B cell (primary cell): ENCODE results near the gene ACTR5. TPM values are rescaled to one million over a fixed set of nuclear protein-coding genes. Genes with fewer than 3 reads are reported as not detected.

ENCODE experiments used
- ATAC-seq: fragments of 200-7000 bp; cut with Tn5 transposase; one replicate; pipeline ENCODE4 v1.10.0; 2021; ENCODE audit warnings: low read depth, mild to moderate bottlenecking, moderate number of reproducible peaks, moderate library complexity
- CTCF ChIA-PET: fragments of 350-600 bp; sonication (Branson Sonifier 250); formaldehyde crosslinking; loops from one replicate; lab custom pipeline; 2021; ENCODE audit warnings: antibody characterized with exemption, inconsistent platforms; lab: Charles Lee
- POLR2A ChIA-PET: fragments of 350-600 bp; sonication (Branson Sonifier 250); formaldehyde crosslinking; loops from one replicate; lab custom pipeline; 2021; ENCODE audit warnings: antibody characterized with exemption; lab: Charles Lee
- DNase-seq: peaks from one replicate; pipeline ENCODE4 v3.0.0; 2013
- H2AFZ ChIP-seq: 2 replicates; pipeline ENCODE4 v1.6.1; 2012; ENCODE audit warnings: mild to moderate bottlenecking, low read depth, low read length; ENCODE audit not compliant: insufficient read depth, poor library complexity, severe bottlenecking
- H3K27ac ChIP-seq, 2 donors: 1 replicate in 1 of 2; 2 replicates in 1 of 2; pipeline ENCODE4 v1.5.1; 2012 to 2013; ENCODE audit warnings: low read length in 2 of 2, mild to moderate bottlenecking in 2 of 2, moderate library complexity in 1 of 2
- H3K27me3 ChIP-seq, 4 experiments: fragments of 200-600 bp in 1 of 4; sonication (generic) in 1 of 4; replicated peaks in 1 of 4; 1 replicate in 2 of 4; 2 replicates in 2 of 4; pipeline versions ENCODE4 v1.6.1 to v1.7.0; 2013 to 2016; ENCODE audit warnings: low read length in 3 of 4, mild to moderate bottlenecking in 2 of 4, mixed read lengths in 1 of 4, moderate library complexity in 1 of 4; ENCODE audit not compliant: insufficient read depth in 4 of 4, control insufficient read depth in 3 of 4; ENCODE audit errors: control extremely low read depth in 1 of 4
- H3K36me3 ChIP-seq, 2 experiments: replicated peaks in 1 of 2; 1 replicate in 1 of 2; 2 replicates in 1 of 2; pipeline versions ENCODE4 v1.6.1 to v1.7.1; 2013; ENCODE audit warnings: low read length in 1 of 2; ENCODE audit not compliant: insufficient read depth in 2 of 2, control insufficient read depth in 1 of 2; ENCODE audit errors: control extremely low read depth in 1 of 2, extremely low read depth in 1 of 2
- H3K4me1 ChIP-seq, 2 donors: fragments of 200-600 bp in 1 of 2; sonication (generic) in 1 of 2; 1 replicate in 1 of 2; 2 replicates in 1 of 2; pipeline versions ENCODE4 v1.5.1 to v1.6.1; 2013 to 2017; ENCODE audit warnings: low read length in 2 of 2; ENCODE audit not compliant: control insufficient read depth in 2 of 2, insufficient read depth in 2 of 2
- H3K4me2 ChIP-seq: replicated peaks from 2 replicates; pipeline ENCODE3; 2012; ENCODE audit warnings: mild to moderate bottlenecking, low read depth, low read length; ENCODE audit not compliant: poor library complexity, severe bottlenecking
- H3K4me3 ChIP-seq, 5 experiments: fragments of 200-600 bp in 1 of 5; sonication (generic) in 1 of 5; 1 replicate in 3 of 5; 2 replicates in 2 of 5; pipeline versions ENCODE4 v1.5.1 to v1.7.0; 2011 to 2016; ENCODE audit warnings: low read length in 4 of 5, mild to moderate bottlenecking in 4 of 5, low read depth in 2 of 5, control low read depth in 1 of 5, moderate library complexity in 1 of 5; ENCODE audit not compliant: insufficient read depth in 1 of 5; ENCODE audit errors: control extremely low read depth in 1 of 5, extremely low read depth in 1 of 5
- H3K79me2 ChIP-seq: fragments of 200-600 bp; sonication (generic); one replicate; pipeline ENCODE4 v1.6.0; 2016; ENCODE audit warnings: low read length; ENCODE audit not compliant: control insufficient read depth, insufficient read depth
- H3K9ac ChIP-seq: fragments of 200-600 bp; sonication (generic); 2 replicates; pipeline ENCODE4 v1.6.1; 2017; ENCODE audit warnings: mild to moderate bottlenecking, low read length, moderate library complexity
- H3K9me3 ChIP-seq, 3 donors: one replicate each; pipeline versions ENCODE4 v1.6.1 to v1.7.1; 2013; ENCODE audit warnings: low read length in 2 of 3; ENCODE audit not compliant: control insufficient read depth in 2 of 3, insufficient read depth in 1 of 3; ENCODE audit errors: control extremely low read depth in 1 of 3
- H4K20me1 ChIP-seq: 2 replicates; pipeline ENCODE4 v1.6.0; 2012; ENCODE audit warnings: mild to moderate bottlenecking, low read length; ENCODE audit not compliant: insufficient read depth, control insufficient read depth, poor library complexity, severe bottlenecking
- H3K27ac Mint-ChIP-seq: one replicate; pipeline ENCODE4 v1.8.0; 2021; ENCODE audit warnings: mixed read lengths
- H3K27me3 Mint-ChIP-seq: one replicate; pipeline ENCODE4 v1.8.0; 2021; ENCODE audit warnings: mixed read lengths
- H3K4me1 Mint-ChIP-seq: one replicate; pipeline ENCODE4 v1.8.0; 2021; ENCODE audit warnings: mixed read lengths
- H3K4me3 Mint-ChIP-seq: one replicate; pipeline ENCODE4 v1.8.0; 2021; ENCODE audit warnings: mixed read lengths
- H3K9me3 Mint-ChIP-seq: one replicate; pipeline ENCODE4 v1.8.0; 2022; ENCODE audit warnings: mixed read lengths; ENCODE audit not compliant: insufficient read depth
- CTCF ChIP-seq: fragments of 200-600 bp; IDR thresholded peaks from one replicate; pipeline ENCODE4 v1.8.0; 2022; ENCODE audit warnings: antibody characterized with exemption, mild to moderate bottlenecking
- EZH2 ChIP-seq: IDR thresholded peaks from 2 replicates; pipeline ENCODE4 v1.6.1; 2012; ENCODE audit warnings: borderline replicate concordance, low read depth, mild to moderate bottlenecking, moderate library complexity, low read length; ENCODE audit not compliant: insufficient read depth, poor library complexity, severe bottlenecking
- WGBS: methylation state at CpG from one replicate; pipeline ENCODE4 v1.1.5; 2013; ENCODE audit warnings: missing lambda C conversion rate; ENCODE audit not compliant: insufficient coverage; 5-methylcytosine and 5-hydroxymethylcytosine counted together
- intact Hi-C: fragments of 100-400 bp; cut with micrococcal nuclease; formaldehyde crosslinking; loops from one replicate; pipeline ENCODE4 v1.10.0; 2022
- polyA plus RNA-seq: library from polyadenylated mRNA; depleted of rRNA; stranded (reverse); fragments of >200 nt; gene quantifications from 2 replicates; pipeline ENCODE4 v1.2.3, GENCODE V29; 2012
- total RNA-seq, 2 donors: library from RNA; stranded (reverse); fragments of 120-200 nt in 1 of 2; gene quantifications; 1 replicate in 1 of 2; 2 replicates in 1 of 2; pipeline versions ENCODE4 v1.2.3 to v1.2.4, GENCODE V29; 2013 to 2022

Gene ACTR5
- total and polyA plus RNA-seq, 2 donors (not counting 1 experiment from before 2014, with no cell fraction given) = 15.4 to 18.0 TPM

DNA sequence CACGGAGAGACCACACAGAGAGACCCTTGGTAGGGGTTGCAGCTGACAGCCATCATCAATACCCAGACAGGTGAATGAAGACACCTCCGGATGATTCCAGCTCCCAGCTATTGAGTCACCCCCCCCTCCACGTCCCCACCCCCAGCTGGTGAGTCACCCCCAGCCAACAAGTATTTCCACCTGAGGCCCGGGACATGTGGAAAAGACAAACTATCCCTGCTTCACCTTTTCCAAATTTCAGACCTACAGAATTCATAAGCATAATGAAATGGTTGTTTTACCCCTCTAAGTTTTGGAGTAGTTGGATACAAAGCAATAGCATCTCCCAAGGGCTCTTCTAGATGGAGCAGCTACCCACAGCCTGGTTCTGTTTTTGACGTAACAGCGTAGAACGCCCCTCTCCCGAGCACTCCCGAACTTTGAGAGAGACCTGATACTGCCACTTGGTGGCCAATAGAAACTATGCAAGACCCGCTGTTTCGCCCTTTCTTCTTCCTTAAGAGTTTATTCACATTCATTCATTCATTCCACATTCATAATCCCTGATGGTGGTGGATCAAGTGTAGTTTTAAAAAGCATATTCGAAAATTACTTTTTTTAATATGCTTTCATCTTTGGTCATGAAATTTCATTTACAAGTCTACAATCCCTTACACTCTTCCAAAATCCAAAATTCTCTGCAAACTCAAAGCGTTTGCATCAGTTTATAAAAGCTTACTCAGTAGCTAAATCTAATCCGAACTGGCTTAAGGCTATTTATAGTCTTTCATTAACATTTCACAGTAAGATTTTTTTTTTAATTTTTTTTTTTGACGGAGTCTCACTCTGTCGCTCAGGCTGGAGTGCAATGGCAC is 42.2 kb downstream of the ACTR5 start:
- intact Hi-C loops = loop anchor here (2.0 kb wide), 1 partner anchor 14 kb away; the partner anchor contains the start of gene PPP1R16B
- peak; percentile 65 for ATAC-seq
- 47% methylated on average over 7 of the region's 16 CpGs for WGBS
- CTCF ChIA-PET = interaction anchor here (0.7 to 3.1 kb wide), 26 partner anchors 9 to 260 kb away, joined by 3 to 20 read pairs (median 4); partner anchors contain the start of genes ACTR5 and PPP1R16B
- H3K4me2 ChIP-seq = peak overlapping the region; percentile 55
- H3K27me3 ChIP-seq = no peaks in the 10 kb centered on the region
- H3K27ac ChIP-seq = no peak overlapping the region
- H3K4me1 ChIP-seq = peaks cover 3 to 4% of the 10 kb centered on the region in 2 donors
- POLR2A ChIA-PET = interaction anchor here (0.5 kb wide), 1 partner anchor 155 kb away, joined by 3 read pairs; no protein-coding TSS in a partner anchor
- H3K9me3 ChIP-seq = no peaks in the 10 kb centered on the region
- Mint-ChIP-seq H3K27me3 (no peaks in the 10 kb centered on the region), H3K4me1 (peaks cover 3% of the 10 kb centered on the region), H3K4me3 (peak overlapping the region; percentile 50), H3K9me3 (no peaks in the 10 kb centered on the region), H3K27ac (peak overlapping the region; percentile 29)
- H3K4me3 ChIP-seq = no peak overlapping the region
- H3K79me2 ChIP-seq = no peaks in the 10 kb centered on the region
- H3K9ac ChIP-seq = no peak overlapping the region
- no peaks in the 10 kb centered on the region for H3K36me3 ChIP-seq
- peak; percentile 70 for DNase-seq
- peak; percentile 75 for TF ChIP-seq CTCF
- TF ChIP-seq EZH2 = no peak
- peak overlapping the region; percentile 60 for H2AFZ ChIP-seq
- H4K20me1 ChIP-seq = no peaks in the 10 kb centered on the region

- 97% methylated on average over 3 of the region's 3 CpGs for WGBS
- Histone ChIP-seq H3K4me1 (peaks cover 3 to 4% of the 10 kb centered on the region in 2 donors), H3K27me3 (no peaks in the 10 kb centered on the region), H3K9me3 (no peaks in the 10 kb centered on the region), H3K79me2 (no peaks in the 10 kb centered on the region), H2AFZ (no peak overlapping the region), H3K4me3 (no peak overlapping the region), H3K4me2 (no peak overlapping the region), H3K27ac (no peak overlapping the region), H3K9ac (no peak overlapping the region), H3K36me3 (no peaks in the 10 kb centered on the region), H4K20me1 (no peaks in the 10 kb centered on the region)
- DNase-seq (no peak), ATAC-seq (no peak)
- peaks cover 3% of the 10 kb centered on the region for H3K4me1 Mint-ChIP-seq
- H3K27ac Mint-ChIP-seq = no peak overlapping the region
- ChIA-PET POLR2A (no interaction called here), CTCF (interaction anchor here (1.0 to 3.1 kb wide), 10 partner anchors 10 to 104 kb away, joined by 3 to 20 read pairs (median 6); no protein-coding TSS in a partner anchor)
- H3K4me3 Mint-ChIP-seq = no peak overlapping the region
- intact Hi-C loops = loop anchor here (2.0 kb wide), 1 partner anchor 14 kb away; the partner anchor contains the start of gene PPP1R16B
- no peaks in the 10 kb centered on the region for H3K9me3 Mint-ChIP-seq
- no peaks in the 10 kb centered on the region for H3K27me3 Mint-ChIP-seq
- TF ChIP-seq CTCF (no peak), EZH2 (no peak)
Observed at GRCh38 chr20:38791291-38791690, 43.0 kb downstream of the ACTR5 start.
